Measurements from ENCODE around the gene ZBTB42. TPM values are rescaled to one million over a fixed set of nuclear protein-coding genes. Genes with fewer than 3 reads are reported as not detected.
A peak's percentile ranks its signal among the peaks of the same experiment; 100 is the strongest.

The ZBTB42 gene
- 1 to 10 TPM; 8.5 to 9.0 TPM for total RNA-seq

- H3K27ac ChIP-seq, result peak within 1 kb of the TSS; percentile 96
- H3K36me3 ChIP-seq, result no peaks in the 10 kb centered on the region
- TF ChIP-seq CTCF (IDR thresholded peaks at IDR 0.05), result no peak
- H3K4me3 ChIP-seq, result peak within 1 kb of the TSS; percentile 56 to 76
- H3K4me1 ChIP-seq, result peaks cover 0 to 72% of the 10 kb centered on the region in 2 donors
- DNase-seq (ENCODE audit: low spot score), result no peak
- H3K9me3 ChIP-seq, result no peaks in the 10 kb centered on the region
- no peaks in the 10 kb centered on the region for H3K27me3 ChIP-seq
Measured at GRCh38 chr14:104800771-104801519, at the start of gene ZBTB42. ZBTB42 (plus strand) TSS chr14:104801101; CDS start chr14:104801198, 97 bp downstream.

GRCh38 chr14:104751539-104752422, 49.1 kb upstream of the ZBTB42 start:
- no peak for DNase-seq (ENCODE audit: low spot score)
- Histone ChIP-seq H3K27me3 (no peaks in the 10 kb centered on the region), H3K27ac (peak overlapping the region; percentile 87), H3K36me3 (peaks cover 10% of the 10 kb centered on the region), H3K4me3 (peak overlapping the region; percentile 95 to 100), H3K4me1 (peaks cover 0 to 27% of the 10 kb centered on the region in 2 donors), H3K9me3 (no peaks in the 10 kb centered on the region)
- TF ChIP-seq CTCF (IDR thresholded peaks at IDR 0.05), result no peak

- peak overlapping the region; percentile 95 to 100 for H3K4me3 ChIP-seq
- no peaks in the 10 kb centered on the region for H3K9me3 ChIP-seq
- no peak for TF ChIP-seq CTCF (IDR thresholded peaks at IDR 0.05)
- no peaks in the 10 kb centered on the region for H3K27me3 ChIP-seq
- H3K4me1 ChIP-seq, result peaks cover 0 to 27% of the 10 kb centered on the region in 2 donors
- H3K27ac ChIP-seq, result peak overlapping the region; percentile 87
- H3K36me3 ChIP-seq, result peaks cover 16% of the 10 kb centered on the region
- DNase-seq (ENCODE audit: low spot score), result no peak
Measured at GRCh38 chr14:104752423-104752734, 48.5 kb upstream of the ZBTB42 start.

GRCh38 chr14:104752735-104753527, 48.0 kb upstream of the ZBTB42 start, which contains the start of gene SIVA1:
SIVA1 (plus strand) TSS chr14:104753147; CDS start chr14:104753202, 55 bp downstream.
- Histone ChIP-seq H3K27me3 (no peaks in the 10 kb centered on the region), H3K4me3 (peak within 1 kb of the TSS; percentile 95 to 100), H3K9me3 (no peaks in the 10 kb centered on the region), H3K27ac (peak within 1 kb of the TSS; percentile 87), H3K4me1 (peaks cover 0 to 27% of the 10 kb centered on the region in 2 donors), H3K36me3 (peaks cover 21% of the 10 kb centered on the region)
- peak; percentile 100 for DNase-seq (ENCODE audit: low spot score)
- no peak for TF ChIP-seq CTCF (IDR thresholded peaks at IDR 0.05)

GRCh38 chr14:104753528-104754212, 47.2 kb upstream of the ZBTB42 start:
- DNase-seq (ENCODE audit: low spot score), result no peak
- H3K4me1 ChIP-seq, result peaks cover 0 to 27% of the 10 kb centered on the region in 2 donors
- H3K9me3 ChIP-seq, result no peaks in the 10 kb centered on the region
- H3K27ac ChIP-seq, result peak overlapping the region; percentile 87
- no peaks in the 10 kb centered on the region for H3K27me3 ChIP-seq
- peak overlapping the region; percentile 95 to 100 for H3K4me3 ChIP-seq
- H3K36me3 ChIP-seq, result peaks cover 26% of the 10 kb centered on the region
- TF ChIP-seq CTCF (IDR thresholded peaks at IDR 0.05), result no peak
